Thyroid gland (tissue), 4 donors: ENCODE results near the gene DMXL1. TPM values are rescaled to one million over a fixed set of nuclear protein-coding genes. Genes with fewer than 3 reads are reported as not detected.

Experiments used
- DNase-seq, 2 donors: peaks; one replicate each; pipeline ENCODE4 v3.0.0-alpha.2; 2019
- H3K27ac ChIP-seq, 3 donors: fragments of 200-600 bp; sonication (generic); 1 replicate in 2 of 3; 2 replicates in 1 of 3; pipeline ENCODE4 v1.5.1; 2016 to 2019; ENCODE audit warnings: mild to moderate bottlenecking in 1 of 3, moderate library complexity in 1 of 3
- H3K27me3 ChIP-seq: fragments of 200-600 bp; sonication (generic); one replicate; pipeline ENCODE4 v1.5.1; 2019
- H3K36me3 ChIP-seq, 2 donors: fragments of 200-600 bp; sonication (generic); one replicate each; pipeline ENCODE4 v1.5.1; 2016 to 2019
- H3K4me1 ChIP-seq, 2 donors: fragments of 200-600 bp; sonication (generic); one replicate each; pipeline ENCODE4 v1.5.1; 2017 to 2019
- H3K4me3 ChIP-seq, 3 donors: fragments of 200-600 bp; sonication (generic); replicated peaks in 1 of 3; 1 replicate in 2 of 3; 2 replicates in 1 of 3; pipeline ENCODE4 v1.5.1; 2016; ENCODE audit warnings: mild to moderate bottlenecking in 1 of 3
- H3K9me3 ChIP-seq: fragments of 200-600 bp; sonication (generic); one replicate; pipeline ENCODE4 v1.5.1; 2017
- CTCF ChIP-seq, 6 experiments: fragments of 200-600 bp in 3 of 6; fragments of 450-650 bp in 3 of 6; sonication (generic) in 3 of 6; IDR thresholded peaks; one replicate each; pipeline ENCODE4 v1.5.1; 2016 to 2019; ENCODE audit warnings: antibody characterized with exemption in 6 of 6, mild to moderate bottlenecking in 2 of 6, inconsistent platforms in 1 of 6, moderate library complexity in 1 of 6
- POLR2A ChIP-seq, 2 donors: fragments of 450-650 bp; IDR thresholded peaks; one replicate each; pipeline ENCODE4 v1.6.1; 2017; ENCODE audit warnings: antibody characterized with exemption in 2 of 2, mild to moderate bottlenecking in 2 of 2, moderate library complexity in 1 of 2
- WGBS, 2 donors: methylation state at CpG; one replicate each; pipeline ENCODE4 v1.1.5; 2017; 5-methylcytosine and 5-hydroxymethylcytosine counted together
- intact Hi-C: fragments of 100-400 bp; cut with DNase I; formaldehyde crosslinking; loops from one replicate; pipeline ENCODE4 v1.15.1; 2023
- total RNA-seq, 4 donors: library from RNA; depleted of rRNA; stranded (reverse); fragments of >200 nt; gene quantifications; one replicate each; pipeline ENCODE4 v1.2.3, GENCODE V29; 2016

DMXL1 gene
- total RNA-seq, 4 donors from 2014 or later = 90.8 to 158 (median 95.4) TPM

GRCh38 chr5:119287547-119288111 is 216.7 kb downstream of the DMXL1 start:
- Histone ChIP-seq H3K9me3 (no peaks in the 10 kb centered on the region), H3K27me3 (no peaks in the 10 kb centered on the region), H3K36me3 (no peaks in the 10 kb centered on the region), H3K27ac (no peak overlapping the region), H3K4me3 (no peak overlapping the region), H3K4me1 (peaks cover 19 to 65% of the 10 kb centered on the region in 2 donors)
- no peak for TF ChIP-seq POLR2A (IDR thresholded peaks at IDR 0.05)
- DNase-seq = no peak
- intact Hi-C loops = no loop called here
- WGBS, 2 donors = 37 to 44% methylated on average over 3 of the region's 3 CpGs

DNA sequence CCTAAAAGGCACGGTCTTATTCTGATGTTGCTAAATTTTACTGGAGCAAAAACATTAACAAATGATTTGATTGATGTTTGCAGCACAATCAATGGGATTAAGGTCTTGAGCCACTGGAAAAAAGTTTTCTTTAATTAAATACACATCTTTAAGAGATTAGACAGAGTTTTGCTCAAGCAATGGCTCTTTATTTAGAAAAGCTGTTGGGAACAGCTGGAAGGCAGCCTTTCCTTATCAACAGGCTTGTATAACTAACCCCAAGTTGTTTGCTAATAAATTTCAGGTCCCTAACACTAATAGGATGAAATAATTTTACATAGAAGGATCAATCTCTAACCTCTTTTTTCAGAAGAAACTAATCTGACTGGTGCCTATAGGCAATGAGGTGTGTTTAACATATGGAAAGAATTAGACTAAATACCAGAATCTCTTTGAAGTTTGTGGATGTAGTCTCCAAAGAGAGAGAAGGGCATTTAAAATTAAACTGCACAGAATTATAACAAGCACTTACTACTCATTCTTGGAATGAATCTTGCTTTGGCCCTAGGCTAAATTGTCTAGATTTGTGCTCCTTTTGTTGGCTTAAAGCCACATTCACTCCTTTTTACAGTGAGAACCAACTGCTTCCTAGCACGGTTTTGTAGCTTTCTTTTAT is 217.6 kb downstream of the DMXL1 start:
- H3K4me3 ChIP-seq = no peak overlapping the region
- no peak overlapping the region for H3K27ac ChIP-seq
- no peaks in the 10 kb centered on the region for H3K27me3 ChIP-seq
- no peaks in the 10 kb centered on the region for H3K36me3 ChIP-seq
- intact Hi-C loops = no loop called here
- peaks cover 19 to 57% of the 10 kb centered on the region in 2 donors for H3K4me1 ChIP-seq
- no peaks in the 10 kb centered on the region for H3K9me3 ChIP-seq
- 57 to 71% methylated on average over 2 of the region's 2 CpGs for WGBS, 2 donors
- TF ChIP-seq POLR2A (IDR thresholded peaks at IDR 0.05) = no peak
- TF ChIP-seq CTCF (IDR thresholded peaks at IDR 0.05) = no peak
- DNase-seq = no peak

DNA sequence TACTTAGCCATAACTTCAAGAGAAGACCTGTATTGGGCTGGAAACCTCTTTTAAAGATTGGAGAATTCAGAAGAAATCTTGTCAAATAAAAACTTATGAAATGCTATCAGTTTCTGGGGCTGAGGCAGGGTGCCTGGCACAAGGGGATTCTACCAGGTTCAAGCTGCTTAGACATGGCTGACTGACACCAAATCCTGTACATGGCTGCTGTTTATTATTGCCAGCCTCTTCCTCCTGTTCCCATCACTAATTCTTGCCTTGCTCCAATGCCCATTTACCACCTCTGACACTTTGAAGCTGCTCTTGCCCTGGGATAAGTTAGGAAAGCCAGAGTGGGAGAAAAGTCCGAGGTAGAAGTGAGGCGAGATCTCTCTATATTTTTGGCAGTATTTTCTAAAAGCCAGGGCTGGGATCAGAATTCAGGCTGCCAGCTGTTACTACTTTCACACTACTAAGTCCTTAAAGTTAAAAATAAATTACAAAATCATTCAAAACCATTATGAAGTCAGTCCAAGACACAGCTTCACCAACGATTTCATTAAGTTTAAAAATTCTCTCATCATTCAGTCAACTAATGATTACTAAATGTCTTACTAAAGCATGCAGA is 218.7 kb downstream of the DMXL1 start:
- no peak overlapping the region for H3K27ac ChIP-seq
- H3K36me3 ChIP-seq = no peaks in the 10 kb centered on the region
- 70 to 73% methylated on average over 3 of the region's 3 CpGs for WGBS, 2 donors
- intact Hi-C loops = no loop called here
- H3K27me3 ChIP-seq = no peaks in the 10 kb centered on the region
- TF ChIP-seq CTCF (IDR thresholded peaks at IDR 0.05) (no peak), POLR2A (IDR thresholded peaks at IDR 0.05) (no peak)
- peaks cover 19 to 48% of the 10 kb centered on the region in 2 donors for H3K4me1 ChIP-seq
- H3K4me3 ChIP-seq = no peak overlapping the region
- DNase-seq = no peak
- H3K9me3 ChIP-seq = no peaks in the 10 kb centered on the region

GRCh38 chr5:119290161-119290569 is 219.3 kb downstream of the DMXL1 start:
- H3K4me1 ChIP-seq = peaks cover 16 to 42% of the 10 kb centered on the region in 2 donors
- H3K9me3 ChIP-seq = no peaks in the 10 kb centered on the region
- intact Hi-C loops = no loop called here
- no peaks in the 10 kb centered on the region for H3K27me3 ChIP-seq
- no peaks in the 10 kb centered on the region for H3K36me3 ChIP-seq
- 64 to 66% methylated on average over 3 of the region's 3 CpGs for WGBS, 2 donors
- no peak overlapping the region for H3K27ac ChIP-seq
- no peak for DNase-seq
- no peak overlapping the region for H3K4me3 ChIP-seq
- TF ChIP-seq POLR2A (IDR thresholded peaks at IDR 0.05) = no peak

DNA sequence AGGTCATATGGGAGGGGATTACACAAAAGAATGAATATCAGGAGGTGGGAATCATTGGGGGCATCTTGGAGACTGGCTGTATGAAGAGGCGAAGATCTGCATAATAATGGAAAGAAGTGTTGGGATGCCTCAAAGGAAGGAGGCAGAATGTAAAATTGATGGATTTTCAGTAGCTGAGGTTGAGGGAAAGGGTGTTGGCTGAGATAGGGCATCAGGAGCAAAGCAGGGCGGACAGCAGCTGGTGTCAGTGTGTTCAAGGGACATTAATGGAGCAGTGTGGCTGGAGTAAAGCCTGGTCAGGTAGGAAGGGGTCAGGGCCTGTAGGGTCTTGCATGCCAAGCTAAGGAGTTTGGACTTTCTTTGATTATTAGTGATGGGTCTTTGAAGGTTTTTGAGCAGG is 219.7 kb downstream of the DMXL1 start:
- TF ChIP-seq POLR2A (IDR thresholded peaks at IDR 0.05) = no peak
- TF ChIP-seq CTCF (IDR thresholded peaks at IDR 0.05) = no peak
- WGBS, 2 donors = 99% methylated on average over 2 of the region's 2 CpGs
- H3K27ac ChIP-seq = no peak overlapping the region
- DNase-seq = no peak
- no peaks in the 10 kb centered on the region for H3K27me3 ChIP-seq
- H3K4me1 ChIP-seq = peaks cover 12 to 37% of the 10 kb centered on the region in 2 donors
- H3K4me3 ChIP-seq = no peak overlapping the region
- H3K9me3 ChIP-seq = no peaks in the 10 kb centered on the region
- intact Hi-C loops = no loop called here
- no peaks in the 10 kb centered on the region for H3K36me3 ChIP-seq

GRCh38 chr5:119291056-119291455 is 220.2 kb downstream of the DMXL1 start:
- Histone ChIP-seq H3K27ac (no peak overlapping the region), H3K36me3 (no peaks in the 10 kb centered on the region), H3K4me1 (peaks cover 7 to 33% of the 10 kb centered on the region in 2 donors), H3K4me3 (no peak overlapping the region), H3K9me3 (no peaks in the 10 kb centered on the region), H3K27me3 (no peaks in the 10 kb centered on the region)
- DNase-seq = no peak
- intact Hi-C loops = no loop called here
- WGBS, 2 donors = 94 to 95% methylated on average over 5 of the region's 5 CpGs
- TF ChIP-seq CTCF (IDR thresholded peaks at IDR 0.05) = no peak
- no peak for TF ChIP-seq POLR2A (IDR thresholded peaks at IDR 0.05)
